ENCODE measurements around the gene ECHDC1.

Gene ECHDC1

GRCh38 chr6:127255286-127255685 is 88.1 kb downstream of the ECHDC1 start:
- ATAC-seq, result no peak
- TF ChIP-seq ZFP3 (CRISPR knock-in tag; IDR thresholded peaks at IDR 0.05), result no peak
- TF ChIP-seq GLIS3 (CRISPR knock-in tag; IDR thresholded peaks at IDR 0.05), result no peak

- ATAC-seq, result no peak
- no peak for TF ChIP-seq ZC3H10 (CRISPR knock-in tag; IDR thresholded peaks at IDR 0.05)
- no peak for TF ChIP-seq ZNF565 (CRISPR knock-in tag; conservative IDR thresholded peaks at IDR 0.05; ENCODE audit: low read depth)
- no peak for TF ChIP-seq ZNF70 (CRISPR knock-in tag; IDR thresholded peaks at IDR 0.05)
Observed at GRCh38 chr6:127249621-127250020, 93.8 kb downstream of the ECHDC1 start.

- TF ChIP-seq PATZ1 (CRISPR knock-in tag; IDR thresholded peaks at IDR 0.05; ENCODE audit: borderline replicate concordance) (no peak), ZFP30 (CRISPR knock-in tag; IDR thresholded peaks at IDR 0.05) (no peak), TCF4 (CRISPR knock-in tag; IDR thresholded peaks at IDR 0.05; ENCODE audit: borderline replicate concordance) (no peak), ZFP3 (CRISPR knock-in tag; IDR thresholded peaks at IDR 0.05) (no peak), ZC3H10 (CRISPR knock-in tag; IDR thresholded peaks at IDR 0.05) (no peak), POU6F1 (CRISPR knock-in tag; IDR thresholded peaks at IDR 0.05; ENCODE audit: borderline replicate concordance, low read depth) (no peak), BACH2 (CRISPR knock-in tag; IDR thresholded peaks at IDR 0.05; ENCODE audit: borderline replicate concordance) (no peak), OSR1 (CRISPR knock-in tag; IDR thresholded peaks at IDR 0.05) (no peak), TOX (CRISPR knock-in tag; IDR thresholded peaks at IDR 0.05; ENCODE audit: borderline replicate concordance) (no peak), CSRNP3 (CRISPR knock-in tag; IDR thresholded peaks at IDR 0.05) (no peak)
- ATAC-seq, result no peak
Observed at GRCh38 chr6:127247114-127248096, 96.0 kb downstream of the ECHDC1 start.

- no peak for ATAC-seq
- TF ChIP-seq CREB5 (CRISPR knock-in tag; IDR thresholded peaks at IDR 0.05; ENCODE audit: low read depth) (no peak), ZFP3 (CRISPR knock-in tag; IDR thresholded peaks at IDR 0.05) (no peak), RARB (CRISPR knock-in tag; IDR thresholded peaks at IDR 0.05) (no peak), ZNF565 (CRISPR knock-in tag; conservative IDR thresholded peaks at IDR 0.05; ENCODE audit: low read depth) (no peak), BACH2 (CRISPR knock-in tag; IDR thresholded peaks at IDR 0.05; ENCODE audit: borderline replicate concordance) (no peak), TCF4 (CRISPR knock-in tag; IDR thresholded peaks at IDR 0.05; ENCODE audit: borderline replicate concordance) (no peak), ESRRG (CRISPR knock-in tag; IDR thresholded peaks at IDR 0.05) (no peak), CSRNP3 (CRISPR knock-in tag; IDR thresholded peaks at IDR 0.05) (no peak), TSHZ2 (CRISPR knock-in tag; IDR thresholded peaks at IDR 0.05) (no peak), ZC3H10 (CRISPR knock-in tag; IDR thresholded peaks at IDR 0.05) (no peak), ISL1 (CRISPR knock-in tag; IDR thresholded peaks at IDR 0.05) (no peak)
Observed at GRCh38 chr6:127243501-127243900, 99.9 kb downstream of the ECHDC1 start.

Data from SK-N-SH treated with all-trans-retinoic acid at 6 μM for 48 hours (cell line).